T-helper 1 cell treated with Interleukin-12 subunit alpha and Interleukin-12 subunit beta and Interleukin-4 antibody, amounts not matched to agents 30 ng/mL and 1 ng/mL, for 36 hours (primary cell): ENCODE results near the gene BRAT1. TPM values are rescaled to one million over a fixed set of nuclear protein-coding genes. Genes with fewer than 3 reads are reported as not detected.
"Not testable (repeated sequence)": the region's sequence is repeated elsewhere in the genome, so short reads cannot be mapped to it uniquely, and the experiment has no call there.

Experiments used
- intact Hi-C: fragments of 100-400 bp; cut with micrococcal nuclease; formaldehyde crosslinking; loops from one replicate; pipeline ENCODE4 v1.15.1; 2024
- total RNA-seq: library from RNA; stranded (reverse); gene quantifications from 2 replicates; pipeline ENCODE4 v1.2.3, GENCODE V29; 2022

Gene BRAT1
- total RNA-seq, 1 donor from 2014 or later: 36.4 TPM

DNA sequence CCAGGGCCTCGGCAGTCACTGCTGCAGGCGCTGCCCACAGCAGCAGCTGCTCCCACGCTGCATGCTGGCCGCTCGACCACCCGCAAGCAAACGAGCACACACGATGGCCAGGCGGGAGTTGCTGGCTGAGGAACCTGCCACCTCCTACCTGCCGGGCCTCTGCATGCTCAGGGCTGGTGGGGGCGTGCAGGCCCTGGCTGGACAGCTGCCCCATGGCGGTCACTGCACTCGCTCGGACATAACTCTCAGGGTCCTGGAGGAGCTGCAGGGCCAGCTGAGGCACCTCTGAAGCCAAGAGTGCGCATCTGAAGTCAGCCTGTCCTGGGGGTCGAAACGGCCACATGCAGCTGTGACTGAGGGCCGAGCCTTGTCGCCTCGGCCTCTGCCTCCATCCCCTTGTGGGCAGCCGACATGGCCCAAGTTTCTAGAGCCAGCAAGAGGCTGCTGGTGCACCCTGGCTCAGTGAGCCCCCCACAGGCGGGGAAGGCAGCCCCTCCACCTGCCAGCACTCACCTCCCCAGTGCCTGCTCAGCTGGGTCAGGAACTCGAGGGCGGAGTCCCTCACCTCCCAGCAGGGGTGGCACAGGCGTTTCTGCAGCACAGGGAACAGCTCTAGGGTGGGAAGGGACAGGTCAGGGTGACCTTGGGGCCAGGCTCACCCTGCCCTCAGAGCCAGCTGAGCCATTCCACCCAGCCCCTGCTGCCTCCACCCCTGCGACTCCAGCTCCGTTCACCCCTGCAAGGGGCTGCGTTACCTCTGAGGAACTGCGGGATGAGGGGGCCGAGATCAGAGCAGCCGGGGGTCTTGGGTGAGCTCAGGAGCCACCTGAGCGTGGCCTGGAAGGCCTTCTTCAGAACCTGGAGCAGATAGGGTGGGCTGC is 16.1 kb downstream of the BRAT1 start:
- intact Hi-C loops: no loop called here

DNA sequence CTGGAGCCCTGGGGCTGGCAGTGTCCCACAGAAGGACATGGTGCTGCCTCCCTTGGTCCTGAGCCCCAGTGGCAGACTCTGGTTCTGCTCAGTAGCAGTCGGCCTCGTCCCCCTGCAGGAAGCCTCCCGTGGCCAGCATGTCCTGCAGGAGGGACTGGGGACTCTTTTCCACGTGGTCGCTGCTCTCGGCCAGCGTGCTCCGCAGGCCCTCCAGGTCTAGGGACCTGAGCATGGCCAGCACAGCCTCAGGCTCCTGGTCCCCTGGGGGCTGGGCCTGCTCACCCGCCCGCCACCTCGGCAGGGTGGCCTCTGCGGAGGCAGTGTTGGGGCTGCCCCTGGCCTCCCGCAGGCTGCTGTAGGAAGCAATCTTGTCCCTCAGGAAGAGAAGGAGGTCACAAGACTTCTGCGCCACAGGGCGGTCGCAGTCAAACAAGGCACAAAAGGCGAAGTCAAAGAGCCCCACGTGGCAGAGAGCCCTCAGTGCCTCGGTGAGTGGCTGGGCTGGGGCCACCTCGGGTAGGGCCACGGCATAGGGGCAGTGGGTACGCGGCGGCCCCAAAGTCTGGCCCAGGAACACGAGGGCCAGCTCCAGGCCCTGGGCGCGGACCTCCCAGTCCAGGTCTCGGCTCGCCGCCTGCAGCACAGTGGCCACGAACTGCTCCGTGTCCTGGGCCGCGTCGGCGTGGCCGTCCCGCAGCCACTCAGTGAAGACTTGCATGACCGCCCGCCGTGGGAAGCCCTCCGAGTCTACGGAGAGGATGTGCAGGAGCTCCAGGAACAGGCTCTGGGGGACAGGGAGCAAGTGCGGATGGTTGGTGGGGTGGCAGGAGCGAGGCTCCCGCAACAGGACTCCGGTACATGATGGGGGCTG is 17.1 kb downstream of the BRAT1 start:
- intact Hi-C loops: no loop called here

DNA sequence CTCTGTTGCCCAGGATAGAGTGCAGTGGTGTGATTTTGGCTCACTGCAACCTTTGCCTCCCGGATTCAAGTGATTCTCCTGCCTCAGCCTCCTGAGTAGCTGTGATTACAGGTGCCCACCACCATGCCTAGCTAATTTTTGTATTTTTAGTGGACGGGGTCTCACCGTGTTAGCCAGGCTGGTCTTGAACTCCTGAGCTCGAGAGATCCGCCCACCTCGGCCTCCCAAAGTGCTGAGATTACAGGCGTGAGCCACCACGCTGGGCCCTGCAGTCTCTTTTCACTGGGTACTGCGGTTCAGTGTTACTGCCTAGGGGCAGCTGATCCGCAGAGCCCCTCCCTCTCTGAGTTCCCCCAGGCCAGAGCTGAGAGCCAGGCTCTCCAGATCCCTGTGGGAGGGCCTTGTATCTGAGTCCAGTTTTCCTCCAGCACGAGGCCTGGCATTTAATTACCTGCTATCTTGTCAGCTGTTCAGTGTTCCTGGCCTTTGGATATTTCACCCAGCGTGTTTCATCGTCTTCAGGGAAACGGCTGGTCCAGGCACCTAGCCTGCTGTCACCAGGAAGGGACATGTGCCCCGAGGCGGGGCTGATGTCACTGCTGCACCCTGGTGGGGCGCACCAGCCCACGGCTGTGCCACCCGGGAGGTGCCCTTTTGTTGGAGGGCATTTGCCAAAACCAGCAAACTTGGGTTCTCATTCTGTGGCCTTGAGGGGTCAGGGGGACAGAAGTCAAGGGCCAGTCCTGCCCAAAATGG is 19.3 kb downstream of the BRAT1 start:
- intact Hi-C loops: not testable (repeated sequence)

DNA sequence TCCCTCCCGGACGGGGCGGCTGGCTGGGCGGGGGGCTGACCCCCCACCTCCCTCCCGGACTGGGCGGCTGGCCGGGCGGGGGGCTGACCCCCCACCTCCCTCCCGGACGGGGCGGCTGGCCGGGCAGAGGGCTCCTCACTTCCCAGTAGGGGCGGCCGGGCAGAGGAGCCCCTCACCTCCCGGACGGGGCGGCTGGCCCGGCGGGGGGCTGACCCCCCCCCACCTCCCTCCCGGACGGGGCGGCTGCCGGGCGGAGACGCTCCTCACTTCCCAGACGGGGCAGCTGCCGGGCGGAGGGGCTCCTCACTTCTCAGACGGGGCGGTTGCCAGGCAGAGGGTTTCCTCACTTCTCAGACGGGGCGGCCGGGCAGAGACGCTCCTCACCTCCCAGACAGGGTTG is 21.1 kb downstream of the BRAT1 start:
- intact Hi-C loops: not testable (repeated sequence)

DNA sequence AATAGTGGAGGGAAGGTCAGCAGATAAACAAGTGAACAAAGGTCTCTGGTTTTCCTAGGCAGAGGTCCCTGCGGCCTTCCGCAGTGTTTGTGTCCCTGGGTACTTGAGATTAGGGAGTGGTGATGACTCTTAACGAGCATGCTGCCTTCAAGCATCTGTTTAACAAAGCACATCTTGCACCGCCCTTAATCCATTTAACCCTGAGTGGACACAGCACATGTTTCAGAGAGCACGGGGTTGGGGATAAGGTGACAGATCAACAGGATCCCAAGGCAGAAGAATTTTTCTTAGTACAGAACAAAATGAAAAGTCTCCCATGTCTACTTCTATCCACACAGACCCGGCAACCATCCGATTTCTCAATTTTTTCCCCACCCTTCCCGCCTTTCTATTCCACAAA is 21.8 kb downstream of the BRAT1 start:
- intact Hi-C loops: not testable (repeated sequence)

DNA sequence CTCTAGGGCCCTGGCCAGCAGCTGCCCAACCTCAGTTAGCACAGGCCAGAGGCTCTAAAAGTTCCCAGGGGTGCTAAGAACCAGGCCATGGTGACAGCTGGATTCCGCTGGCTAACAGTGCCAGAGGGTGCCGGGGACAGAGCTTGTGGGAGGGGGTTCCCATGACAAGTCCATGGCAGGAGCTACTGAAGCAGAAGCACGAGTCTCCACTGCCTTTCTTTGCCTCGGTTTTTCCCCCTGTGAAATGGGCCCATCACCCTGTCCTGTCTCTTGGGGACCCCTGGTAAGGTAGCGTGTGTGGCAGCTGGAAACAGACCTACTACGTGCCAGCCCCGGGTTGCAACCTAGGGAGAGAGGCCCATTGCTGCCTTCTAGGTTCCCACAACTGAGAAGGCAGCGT is 22.5 kb downstream of the BRAT1 start:
- intact Hi-C loops: not testable (repeated sequence)

DNA sequence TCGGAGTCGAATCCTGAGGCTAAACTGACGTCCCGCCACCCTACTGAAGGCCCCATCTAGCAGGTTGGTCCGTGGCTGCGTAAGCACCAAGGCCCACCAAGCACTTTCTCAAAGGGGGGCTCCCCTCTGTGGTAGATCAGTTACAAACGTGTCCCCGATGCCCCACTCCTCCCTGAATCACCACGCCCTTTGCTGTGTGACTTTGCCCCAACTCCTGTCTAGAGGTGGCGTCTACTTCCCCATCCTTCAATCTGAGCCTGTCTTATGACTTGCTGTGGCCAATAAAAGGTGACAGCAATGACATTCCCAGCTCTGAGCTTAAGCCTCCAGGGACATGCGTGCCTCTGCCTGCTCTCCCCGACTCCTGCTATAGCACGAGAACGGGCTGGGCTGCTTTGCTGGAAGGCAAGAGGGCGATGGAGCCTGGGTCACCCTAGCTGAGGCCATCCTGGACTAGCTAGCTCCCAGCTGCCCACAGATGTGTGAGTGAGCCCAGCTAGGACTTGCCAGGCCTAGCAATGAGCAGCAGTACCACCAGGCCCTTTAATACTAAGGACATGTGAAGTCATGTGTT is 23.0 kb downstream of the BRAT1 start:
- intact Hi-C loops: not testable (repeated sequence)

DNA sequence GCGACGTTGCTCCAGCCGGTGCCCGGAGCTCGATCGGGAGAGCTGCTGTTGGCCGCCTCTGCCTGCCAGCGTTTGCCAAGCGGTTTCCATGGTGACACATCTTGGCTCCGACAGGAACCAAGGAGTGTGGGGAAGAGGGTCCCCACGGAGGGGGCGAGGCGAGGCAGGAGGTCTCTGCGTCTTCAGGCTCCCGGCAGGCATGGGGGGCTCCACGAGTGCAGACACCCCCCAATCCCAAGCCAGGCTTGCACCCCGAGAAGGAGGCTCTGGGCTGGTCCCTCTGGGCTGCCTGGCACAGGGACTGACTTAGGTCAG is 23.6 kb downstream of the BRAT1 start:
- intact Hi-C loops: not testable (repeated sequence)

DNA sequence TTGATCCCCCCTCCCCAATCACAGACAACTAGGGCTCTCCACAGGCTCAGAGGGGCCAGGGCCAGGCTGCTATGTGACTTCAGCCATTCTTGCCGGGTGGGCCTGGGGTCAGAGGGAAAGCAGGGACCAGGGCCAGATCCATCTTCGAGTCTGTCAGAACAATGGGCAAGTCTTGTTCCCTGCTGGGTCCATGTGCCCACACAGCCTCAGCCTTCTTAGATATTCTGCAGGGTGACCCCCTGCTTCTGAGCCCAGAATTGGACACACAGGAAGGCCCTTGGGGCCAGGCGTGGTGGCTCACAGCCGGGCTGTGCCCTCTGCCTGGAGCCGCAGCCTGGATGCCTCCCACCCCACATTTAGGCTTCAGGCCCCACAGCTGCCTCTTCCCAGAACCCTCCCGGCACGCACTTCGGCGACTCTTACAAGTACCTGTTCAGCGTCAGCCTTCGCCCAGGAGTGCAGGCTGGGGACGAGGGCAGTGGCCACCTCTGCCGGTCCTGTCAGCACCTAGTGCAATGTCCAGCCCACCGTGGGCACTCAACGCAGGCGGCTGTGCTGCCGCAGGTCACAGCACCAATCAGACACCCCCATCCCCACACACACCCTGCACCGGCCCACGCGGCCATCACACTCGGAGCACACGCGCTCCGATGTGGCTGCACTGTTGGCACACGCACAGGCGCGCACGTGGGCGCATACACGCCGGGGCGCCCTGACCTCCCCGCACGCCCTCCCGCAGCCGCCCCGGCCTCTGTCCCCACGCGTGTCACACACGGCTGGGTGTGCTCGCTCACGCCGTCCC is 24.1 kb downstream of the BRAT1 start:
- intact Hi-C loops: loop anchor here (1.0 kb wide), 3 partner anchors 9 to 24 kb away; partner anchors contain the start of gene BRAT1

DNA sequence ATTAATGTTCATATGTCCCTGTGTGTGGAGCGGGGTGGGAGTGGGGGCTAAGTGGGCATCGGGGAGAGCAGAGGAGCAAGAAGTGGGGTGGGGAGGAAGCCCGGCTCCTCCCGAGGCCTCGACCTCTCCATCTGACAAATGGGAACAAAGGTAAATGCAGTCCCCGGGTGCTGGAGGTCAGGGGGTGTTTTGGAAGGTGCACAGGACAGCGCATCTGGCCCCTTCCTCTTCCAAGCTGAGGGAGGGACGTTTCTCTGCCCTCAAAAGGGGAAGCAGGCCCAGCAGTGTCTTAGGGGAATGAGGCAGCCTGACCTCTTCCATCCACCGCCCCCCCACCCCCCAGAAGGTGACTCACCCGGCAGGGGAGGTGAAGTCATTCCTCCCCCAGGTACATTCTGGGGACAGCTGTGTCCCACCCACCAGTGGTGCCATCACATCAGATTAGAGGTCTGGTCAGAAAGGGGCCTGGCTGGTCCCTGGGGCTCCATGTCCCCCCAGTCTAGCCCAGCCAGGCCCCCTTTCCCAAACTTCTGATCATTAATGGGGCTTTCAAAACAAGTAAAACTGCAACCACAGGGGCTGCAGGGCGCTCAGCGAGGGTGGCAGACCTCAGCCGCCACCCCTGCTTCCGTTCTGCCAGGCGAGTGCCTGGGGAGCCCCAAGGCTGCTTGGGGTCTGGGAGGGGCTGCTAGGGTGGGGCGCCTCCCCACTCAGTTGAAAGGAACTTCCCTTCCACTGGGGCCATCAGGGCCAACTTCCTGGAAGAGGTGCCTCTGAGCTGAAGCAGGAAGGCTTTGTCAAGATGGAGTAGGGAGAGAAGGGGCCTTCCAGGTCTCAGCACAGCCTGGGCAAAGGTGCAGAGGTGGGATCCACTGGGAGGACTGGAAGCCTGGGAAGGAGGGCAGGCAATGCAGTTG is 25.0 kb downstream of the BRAT1 start:
- intact Hi-C loops: loop anchor here (1.0 kb wide), 3 partner anchors 8 to 25 kb away; partner anchors contain the start of gene BRAT1

DNA sequence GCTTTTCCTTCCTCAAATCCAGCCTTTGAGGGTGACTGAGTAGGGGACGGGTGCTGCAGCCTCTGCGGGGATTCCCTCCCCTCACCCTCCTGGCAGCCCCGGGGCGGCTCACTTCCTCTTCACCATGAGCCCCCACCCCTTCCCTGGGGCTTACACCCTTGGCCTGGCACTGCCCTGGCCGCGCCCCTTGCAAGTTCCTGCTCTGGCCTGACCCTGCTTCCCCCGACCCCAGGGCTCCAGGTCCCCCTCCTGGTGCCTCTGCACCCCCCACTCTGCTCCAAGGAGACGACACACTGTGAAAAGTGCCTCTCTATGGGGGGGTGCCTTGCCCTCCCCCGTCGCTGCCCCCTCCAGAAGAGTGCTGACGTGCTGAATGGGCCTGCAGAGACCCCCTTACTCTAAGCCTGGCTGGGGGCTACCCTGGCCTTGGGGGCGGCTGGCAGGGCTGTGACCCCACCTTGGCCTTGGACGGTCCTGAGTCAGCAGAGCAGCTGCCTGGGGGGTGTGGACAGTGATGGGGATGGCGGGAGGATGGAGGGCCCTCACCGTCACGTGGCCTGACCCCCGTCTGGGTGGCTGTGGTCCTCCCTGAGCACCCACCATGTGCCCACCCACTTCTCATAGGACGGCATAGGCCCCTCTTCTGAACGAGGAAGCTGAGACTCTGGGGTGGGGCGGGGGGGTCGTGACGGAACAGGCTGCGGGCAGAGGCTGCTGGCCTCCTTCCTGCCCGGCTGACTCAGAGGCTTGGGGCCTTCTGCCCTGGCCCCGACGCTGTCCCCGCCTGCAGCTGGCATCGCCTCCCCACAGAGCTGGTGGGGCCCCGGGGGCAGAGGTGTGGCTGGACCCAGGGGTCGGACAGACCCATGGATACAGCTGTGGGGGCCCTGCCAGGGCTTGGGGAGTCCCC is 25.9 kb downstream of the BRAT1 start:
- intact Hi-C loops: loop anchor here (1.0 to 10.0 kb wide), 6 partner anchors 7 to 585 kb away; partner anchors contain the start of genes BRAT1, MRM2 and NUDT1

DNA sequence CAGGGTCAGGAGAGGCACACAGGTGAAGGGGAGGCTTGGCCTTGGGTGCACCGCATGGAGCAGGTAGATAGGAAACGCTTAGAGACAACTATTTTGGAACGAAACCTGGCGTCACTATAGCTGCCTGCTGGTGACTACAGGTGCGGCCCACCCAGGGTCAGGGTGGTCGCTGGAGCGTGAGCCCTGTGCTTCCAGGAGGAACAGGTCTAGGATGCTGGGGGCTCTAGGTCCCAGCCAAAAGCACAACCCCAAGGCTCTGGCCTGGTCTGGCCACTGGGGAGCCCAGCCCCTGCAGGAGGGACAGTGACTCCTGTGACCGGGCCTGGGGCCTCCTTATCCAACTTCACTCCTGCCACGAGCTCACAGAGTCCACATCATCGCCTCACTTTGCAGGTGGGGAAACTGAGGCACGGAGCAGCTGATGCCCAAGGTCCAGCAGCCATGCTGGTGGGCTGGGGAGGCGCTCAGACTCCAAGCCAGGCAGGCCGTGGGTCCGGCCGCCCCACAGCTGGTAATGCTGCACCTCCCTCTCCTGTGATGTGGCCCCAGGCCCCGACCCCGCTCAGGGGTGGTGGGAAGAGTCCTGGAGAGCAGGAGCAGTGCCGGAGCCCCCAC is 26.7 kb downstream of the BRAT1 start:
- intact Hi-C loops: loop anchor here (2.0 to 10.0 kb wide), 3 partner anchors 170 to 584 kb away; partner anchors contain the start of genes MRM2 and NUDT1

DNA sequence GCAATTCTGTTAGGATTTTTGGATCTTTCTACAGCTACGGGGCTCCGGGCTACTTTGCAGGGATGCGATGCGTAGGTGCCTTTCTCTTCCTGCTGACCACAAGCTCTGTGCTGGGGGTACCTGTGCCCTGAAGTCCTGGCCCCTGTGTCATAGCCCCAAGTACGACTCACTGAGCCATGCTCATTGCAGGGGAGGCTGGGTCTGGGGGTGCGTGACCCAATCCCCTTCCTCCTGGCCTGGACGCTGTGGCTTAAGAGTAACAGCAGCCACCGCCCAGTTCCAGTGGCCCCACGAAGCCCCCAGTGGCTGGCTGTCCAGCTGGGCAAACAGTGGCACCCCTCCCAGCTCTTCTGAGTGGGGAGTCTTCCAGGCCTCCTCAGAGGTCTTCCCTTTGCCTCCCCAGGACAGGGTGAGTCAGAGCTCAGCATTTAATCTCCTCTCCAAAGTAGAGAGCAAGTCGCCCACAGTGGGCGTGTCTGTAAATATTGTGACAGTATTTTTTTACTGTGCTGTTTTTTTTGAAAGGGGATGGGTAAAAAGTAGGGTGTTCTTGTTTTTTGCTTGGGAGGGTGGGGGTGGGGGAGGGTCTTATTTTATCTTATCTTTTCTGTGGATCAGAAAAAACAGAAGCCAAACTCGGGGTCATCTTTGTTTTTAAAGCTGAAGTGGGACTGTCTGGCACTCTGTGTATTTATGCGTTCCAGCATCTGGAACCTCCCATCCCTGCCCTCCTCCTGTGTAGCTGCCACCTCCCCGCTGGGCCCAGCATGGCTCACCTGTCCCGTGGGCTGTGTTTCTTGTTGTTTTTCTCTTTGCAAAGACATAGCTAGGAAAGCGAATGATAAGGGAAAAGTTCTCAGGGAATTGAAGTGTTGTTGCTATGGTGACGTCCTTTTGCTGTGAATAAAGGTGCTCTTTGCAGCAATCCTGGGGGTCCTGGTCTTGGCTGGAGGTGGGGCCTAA is 27.5 kb downstream of the BRAT1 start:
- intact Hi-C loops: loop anchor here (2.0 to 10.0 kb wide), 3 partner anchors 171 to 583 kb away; partner anchors contain the start of genes MRM2 and NUDT1

DNA sequence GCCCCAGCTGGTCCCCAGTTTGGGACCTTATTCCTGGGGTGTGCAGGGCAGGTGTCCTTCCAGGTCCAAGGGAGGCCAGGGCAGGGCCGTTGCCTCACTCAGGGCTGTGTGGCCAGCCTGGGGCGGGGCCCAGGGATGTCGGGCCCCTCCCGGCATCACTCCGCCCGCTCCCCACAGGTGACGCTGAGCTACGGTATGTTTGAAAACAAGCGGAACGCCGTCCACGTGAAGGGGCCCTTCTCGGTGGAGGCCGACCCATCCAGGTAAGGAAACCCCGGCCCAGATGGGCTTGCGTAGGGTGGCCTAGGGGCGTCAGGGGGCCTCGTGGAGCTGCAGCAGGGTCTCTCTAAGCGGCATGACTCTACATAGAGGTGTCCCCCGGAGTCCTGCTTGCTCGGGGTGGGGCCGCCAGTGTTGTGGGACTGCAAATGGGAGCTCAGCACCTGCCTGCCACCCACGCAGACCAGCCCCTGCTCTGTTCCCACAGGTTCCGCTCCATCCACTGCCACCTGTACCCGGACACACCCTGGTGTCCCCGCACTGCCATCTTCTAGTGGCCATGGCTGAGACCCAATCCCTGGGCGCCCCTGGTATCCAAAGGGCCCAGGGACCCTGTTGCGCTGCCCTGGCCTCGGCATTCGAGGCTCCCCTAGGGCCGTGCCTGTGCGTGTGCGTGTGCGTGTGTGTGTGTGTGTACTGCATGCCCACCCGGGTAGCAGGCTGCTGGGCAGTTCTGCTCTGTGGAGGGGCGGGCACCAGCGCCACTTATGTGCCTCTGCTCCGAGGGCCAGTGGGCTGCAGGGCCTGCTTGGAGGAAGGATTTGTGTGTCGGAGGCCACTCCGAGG is 28.4 kb downstream of the BRAT1 start:
- intact Hi-C loops: loop anchor here (10.0 kb wide), 2 partner anchors 282 to 582 kb away; partner anchors contain the start of genes MRM2 and NUDT1
